HG03460 (cell line): ENCODE data around the gene FRY.

Experiments used
- ATAC-seq: cut with Tn5 transposase; IDR thresholded peaks from one replicate; pipeline ENCODE4 v1.9.1; 2021; ENCODE audit not compliant: unreplicated experiment

FRY gene

DNA sequence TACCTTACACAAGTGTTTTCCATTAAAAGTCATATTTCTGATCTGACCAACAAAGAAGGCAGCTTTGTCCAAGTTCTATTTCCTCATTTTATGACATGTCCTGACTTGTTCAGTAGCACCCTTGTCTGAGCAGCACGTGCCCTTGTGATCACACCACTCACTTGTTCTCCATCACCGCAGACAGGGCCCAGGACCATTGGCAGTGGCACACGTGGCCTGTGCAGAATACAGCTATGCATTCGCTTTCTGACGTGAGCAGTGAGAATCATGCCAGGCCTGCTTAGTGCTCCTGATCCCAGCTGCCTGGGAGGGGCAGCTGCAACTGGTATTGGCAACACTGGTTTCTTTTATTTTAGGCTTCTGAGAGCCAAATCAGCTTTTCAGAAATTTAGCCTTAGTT is 134.2 kb downstream of the FRY start:
- ATAC-seq, result no peak

- no peak for ATAC-seq
Measured at GRCh38 chr13:32168131-32168530, 136.6 kb downstream of the FRY start.

- ATAC-seq, result no peak
Measured at GRCh38 chr13:32170841-32171240, 139.3 kb downstream of the FRY start.

- ATAC-seq, result no peak
Measured at GRCh38 chr13:32173881-32174280, 142.3 kb downstream of the FRY start.

DNA sequence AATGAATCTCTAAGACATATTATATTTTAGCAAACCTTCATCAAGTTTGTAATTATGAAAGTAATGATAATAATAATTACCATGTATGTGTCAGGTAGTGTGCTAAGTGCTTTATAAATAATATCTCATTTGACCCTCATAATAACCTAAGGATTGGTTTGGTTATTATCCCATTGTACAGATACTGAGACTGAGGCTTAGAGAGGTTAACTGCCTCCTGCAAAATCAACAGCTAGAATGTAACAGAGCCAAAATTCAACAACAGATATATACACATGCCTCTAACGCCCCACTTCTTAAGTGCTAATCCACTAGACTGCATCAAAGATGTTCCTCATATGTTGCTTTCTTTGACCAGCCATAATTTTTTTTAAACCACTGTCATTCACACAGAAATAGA is 142.8 kb downstream of the FRY start:
- ATAC-seq, result no peak

DNA sequence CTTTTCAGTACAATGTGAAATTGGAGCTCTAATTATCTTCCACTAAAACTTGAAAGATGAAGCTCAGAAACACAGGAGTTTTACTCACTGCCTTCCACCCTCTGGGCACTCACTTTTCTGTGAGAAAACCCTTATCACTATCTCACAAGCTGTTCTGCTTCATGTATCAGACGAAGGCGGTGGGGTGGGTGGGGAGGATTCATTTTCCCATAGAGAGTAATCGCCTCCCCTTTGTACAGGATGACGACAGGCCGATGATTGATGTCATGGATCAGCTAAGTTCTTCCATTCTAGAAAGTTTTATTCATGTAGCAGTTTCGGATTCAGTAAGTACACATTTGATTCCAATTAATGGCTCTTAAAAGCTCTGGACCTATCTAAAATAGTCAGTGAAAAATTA is 143.7 kb downstream of the FRY start:
- ATAC-seq, result no peak

DNA sequence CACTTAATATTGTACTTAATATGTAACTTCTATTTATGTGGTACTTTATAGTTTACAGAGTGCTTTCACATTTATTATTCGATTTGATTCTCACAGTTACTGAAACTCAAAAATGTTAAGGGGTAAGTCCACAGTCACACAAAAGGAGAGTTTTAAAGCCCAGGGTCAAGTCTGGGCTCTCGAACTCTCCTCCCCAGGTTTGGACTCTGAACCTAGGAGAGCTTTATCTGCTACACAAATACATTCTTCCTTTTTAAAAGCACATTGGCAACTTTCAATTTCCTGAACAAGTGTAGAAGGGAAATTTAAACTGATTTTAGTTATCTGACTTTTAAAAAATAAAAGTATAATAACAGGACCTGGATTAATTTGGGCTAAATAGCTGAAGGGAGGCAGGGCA is 144.4 kb downstream of the FRY start:
- ATAC-seq, result no peak

DNA sequence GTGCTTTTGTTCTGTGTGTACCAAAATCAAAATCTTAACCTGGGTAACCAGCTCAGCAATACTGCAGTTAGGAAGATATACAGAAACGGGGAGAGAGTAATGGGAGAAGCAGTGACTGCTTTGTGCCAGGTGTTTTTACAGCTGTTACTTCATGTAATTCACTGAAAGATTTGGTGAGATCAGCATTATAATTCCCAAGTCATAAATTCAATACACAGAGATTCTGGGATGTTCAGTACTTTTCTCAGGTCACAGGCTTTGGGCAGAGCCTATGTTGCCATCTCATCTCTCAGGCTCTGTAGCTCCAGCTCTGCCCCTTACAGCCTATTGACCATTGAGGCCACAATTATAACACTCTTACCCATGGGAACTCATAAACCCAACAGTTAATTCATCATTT is 145.1 kb downstream of the FRY start:
- no peak for ATAC-seq

- no peak for ATAC-seq
Measured at GRCh38 chr13:32178763-32179162, 147.2 kb downstream of the FRY start.

- ATAC-seq, result no peak
Measured at GRCh38 chr13:32179708-32180107, 148.1 kb downstream of the FRY start.

DNA sequence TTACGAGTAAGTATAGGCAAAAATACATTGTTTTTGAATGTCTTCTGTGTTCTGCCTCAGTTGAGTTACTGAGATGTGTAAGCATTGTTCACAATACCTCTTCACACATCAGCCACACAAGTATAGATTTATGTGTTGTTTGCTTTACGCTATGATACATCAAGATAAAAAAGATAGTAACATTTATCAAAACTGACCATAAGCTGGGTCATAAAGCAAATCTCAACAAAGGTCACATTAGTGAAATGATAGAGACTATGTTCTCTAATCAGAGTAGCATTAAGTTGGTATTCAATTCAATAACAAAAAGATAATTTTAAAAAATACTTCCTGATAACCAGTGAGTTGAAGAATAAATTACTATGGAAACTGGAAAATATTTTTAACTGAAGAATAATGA is 156.1 kb downstream of the FRY start:
- ATAC-seq, result no peak

GRCh38 chr13:32191452-32191998 is 160.0 kb downstream of the FRY start:
- ATAC-seq, result no peak

- ATAC-seq, result no peak
Measured at GRCh38 chr13:32195713-32196112, 164.1 kb downstream of the FRY start.

DNA sequence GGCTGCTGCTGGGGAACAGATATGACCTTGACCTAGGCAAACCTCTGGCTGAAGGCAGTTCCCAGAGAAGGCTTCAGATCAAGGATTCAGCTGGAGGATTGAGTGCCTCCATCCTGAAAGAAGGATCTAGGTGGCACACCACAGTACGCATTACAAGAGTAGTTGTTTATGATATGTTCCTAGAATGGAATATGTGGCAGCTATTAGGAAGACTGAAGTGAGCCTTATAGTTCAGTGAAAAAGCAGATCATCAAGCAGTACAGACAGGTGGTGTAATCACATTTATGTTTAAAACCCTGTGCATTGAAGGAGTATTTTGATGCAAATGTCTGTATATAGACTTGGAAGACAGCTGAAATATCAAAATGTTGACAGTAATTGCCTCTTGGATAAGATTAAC is 167.6 kb downstream of the FRY start:
- ATAC-seq, result no peak

GRCh38 chr13:32200741-32201140 is 169.2 kb downstream of the FRY start:
- no peak for ATAC-seq

DNA sequence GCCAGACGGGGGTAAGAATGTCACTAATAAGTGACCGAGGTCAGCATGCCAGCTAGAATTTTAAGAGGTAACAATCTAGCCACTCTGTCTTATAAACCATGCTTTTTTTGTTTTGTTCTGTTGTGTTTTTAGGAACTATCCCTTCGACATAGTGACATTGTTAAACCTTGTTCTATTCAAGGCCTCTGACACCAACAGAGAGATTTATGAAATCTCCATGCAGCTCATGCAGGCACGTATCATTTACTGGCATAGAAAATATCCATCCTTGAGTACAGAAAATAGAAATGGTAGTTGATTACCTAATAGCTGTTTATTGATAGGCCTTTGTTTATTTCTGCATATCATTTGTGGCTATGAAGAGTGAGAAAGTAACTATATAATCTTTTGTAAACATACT is 170.2 kb downstream of the FRY start:
- no peak for ATAC-seq

GRCh38 chr13:32202268-32202667 is 170.7 kb downstream of the FRY start:
- no peak for ATAC-seq

- ATAC-seq, result no peak
Measured at GRCh38 chr13:32203221-32203620, 171.6 kb downstream of the FRY start.

GRCh38 chr13:32203736-32204135 is 172.2 kb downstream of the FRY start:
- ATAC-seq, result no peak

DNA sequence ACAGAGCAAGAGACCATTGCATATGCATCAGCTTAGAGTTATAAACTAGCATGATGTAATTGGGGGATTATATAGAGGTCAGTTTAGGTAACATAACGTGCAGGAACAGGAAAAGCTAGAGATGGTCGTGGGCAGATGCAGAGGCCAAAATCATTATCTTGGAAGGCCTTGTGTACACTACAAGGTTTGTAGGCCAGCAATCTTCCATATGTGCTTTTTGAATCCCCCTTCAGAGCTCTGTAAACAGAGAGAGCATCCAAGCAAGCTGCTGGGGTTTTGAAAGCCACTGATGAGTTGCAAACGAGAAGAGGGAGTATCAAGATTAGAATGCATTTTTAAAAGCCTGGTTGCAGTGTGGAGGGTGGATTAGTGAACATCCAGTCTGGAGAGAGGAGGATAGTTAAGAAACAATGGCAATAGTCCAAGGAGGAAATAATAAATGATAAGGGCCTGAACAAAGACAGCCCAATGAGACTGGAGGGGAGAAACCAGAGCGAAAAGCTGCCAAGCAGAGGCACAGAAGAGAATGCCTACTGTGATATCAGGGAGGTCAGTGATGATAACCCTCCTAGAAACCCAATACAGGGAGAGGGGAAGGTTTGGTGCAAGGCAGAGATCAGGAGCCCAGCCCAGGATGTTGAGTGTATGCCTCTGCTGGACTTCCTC is 174.0 kb downstream of the FRY start:
- no peak for ATAC-seq

DNA sequence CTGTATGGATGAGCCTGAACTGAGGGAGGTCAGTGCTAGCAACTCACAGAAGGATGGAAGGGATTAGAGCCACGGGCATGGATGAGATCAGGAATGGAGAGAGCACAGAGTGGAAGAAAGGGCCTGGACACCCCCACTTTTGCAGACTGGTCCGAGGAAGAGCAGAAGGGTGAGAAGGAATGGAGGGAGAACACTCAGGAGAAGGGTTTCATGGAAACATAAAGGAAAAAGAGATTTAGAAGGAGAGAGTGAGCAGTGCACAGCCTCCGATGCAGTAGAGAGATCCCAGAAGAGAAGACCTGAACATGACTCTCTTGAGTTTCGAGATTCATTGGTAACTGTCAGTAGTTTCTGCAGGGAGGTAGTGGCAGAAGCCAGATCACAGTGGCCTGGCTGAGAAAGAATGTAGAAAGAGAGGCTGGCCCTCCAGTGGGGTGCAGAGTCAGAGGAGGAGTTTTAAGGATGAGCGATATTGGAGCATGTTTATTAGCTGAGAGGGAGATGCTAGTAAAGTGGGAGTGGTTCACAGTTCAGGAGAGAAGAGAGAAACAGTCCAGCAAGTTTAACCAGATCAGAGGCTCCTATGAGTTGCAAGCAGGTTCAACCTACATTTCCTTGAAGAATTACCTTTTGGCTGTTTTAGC is 174.6 kb downstream of the FRY start:
- ATAC-seq, result no peak

DNA sequence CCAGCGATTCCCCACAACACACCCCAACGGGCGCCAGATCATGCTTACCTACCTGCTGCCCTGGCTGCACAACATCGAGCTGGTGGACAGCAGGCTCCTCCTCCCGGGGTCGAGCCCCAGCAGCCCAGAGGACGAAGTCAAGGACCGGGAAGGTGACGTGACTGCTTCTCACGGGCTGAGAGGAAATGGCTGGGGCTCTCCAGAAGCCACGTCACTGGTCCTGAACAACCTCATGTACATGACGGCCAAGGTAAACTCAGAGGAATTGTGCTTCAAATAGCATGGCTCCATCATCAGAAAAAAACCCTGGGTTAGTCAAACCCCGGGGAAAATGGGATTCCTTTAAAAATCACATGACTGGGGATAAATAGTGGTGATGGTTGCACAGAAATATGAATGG is 177.3 kb downstream of the FRY start:
- no peak for ATAC-seq

GRCh38 chr13:32209652-32210051 is 178.1 kb downstream of the FRY start:
- ATAC-seq, result no peak
